ENCODE data around the gene CLEC16A.

CLEC16A gene

GRCh38 chr16:11020792-11021551, 76.6 kb downstream of the CLEC16A start:
- DNase-seq = no peak

DNA sequence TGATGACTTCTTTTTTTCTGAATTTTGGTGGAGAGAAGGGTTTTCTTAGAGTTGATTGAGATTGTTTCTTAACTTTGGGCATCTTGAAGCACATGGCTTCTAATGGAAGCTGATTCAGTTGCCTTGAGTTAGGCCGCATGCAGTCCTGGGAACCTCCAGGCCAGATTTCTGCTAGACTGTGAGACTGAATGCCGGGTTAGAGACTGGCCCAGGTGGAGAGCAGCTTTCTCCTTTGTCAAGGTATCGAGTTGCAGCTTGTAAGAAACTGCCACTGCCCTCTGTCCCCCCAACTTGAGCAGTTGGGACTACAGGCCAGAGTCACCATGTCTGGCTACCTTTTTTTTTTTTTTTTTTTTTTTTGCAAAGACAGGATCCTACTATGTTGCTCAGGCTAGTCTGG, 77.6 kb downstream of the CLEC16A start:
- no peak for DNase-seq

GRCh38 chr16:11023262-11024039, 79.1 kb downstream of the CLEC16A start:
- no peak for DNase-seq

DNA sequence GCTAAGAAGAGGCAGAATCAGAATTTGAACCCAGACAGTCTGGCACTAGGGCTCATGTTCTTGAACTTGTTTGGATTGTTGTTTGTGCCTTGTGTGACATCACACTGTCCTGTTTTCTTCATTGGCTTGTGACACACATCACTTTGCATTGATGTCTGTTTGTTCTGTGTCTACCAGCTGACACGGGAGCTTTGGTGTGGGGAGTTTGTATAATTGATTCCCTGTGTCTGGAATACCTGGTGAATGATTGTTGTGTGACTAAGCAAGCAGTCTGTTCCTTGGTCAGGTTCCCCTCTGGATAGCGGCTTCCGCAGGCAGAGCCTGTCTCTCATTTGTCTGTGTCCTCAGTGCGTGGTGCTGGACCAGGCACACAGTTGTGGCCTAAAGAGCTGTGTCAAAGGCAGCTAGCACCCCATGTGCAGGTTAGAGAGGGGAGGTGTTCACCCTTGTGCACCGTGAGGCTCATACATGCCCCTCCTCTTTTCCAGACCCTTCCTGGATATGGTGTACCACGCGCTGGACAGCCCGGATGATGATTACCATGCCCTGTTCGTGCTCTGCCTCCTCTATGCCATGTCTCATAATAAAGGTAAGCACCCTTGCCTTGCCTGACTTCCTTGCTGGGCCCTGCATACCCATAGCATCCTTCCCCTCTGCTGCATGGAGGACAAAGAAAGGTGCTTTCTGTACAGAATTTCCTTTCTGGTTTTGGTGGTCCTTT, 80.1 kb downstream of the CLEC16A start:
- no peak for DNase-seq

DNA sequence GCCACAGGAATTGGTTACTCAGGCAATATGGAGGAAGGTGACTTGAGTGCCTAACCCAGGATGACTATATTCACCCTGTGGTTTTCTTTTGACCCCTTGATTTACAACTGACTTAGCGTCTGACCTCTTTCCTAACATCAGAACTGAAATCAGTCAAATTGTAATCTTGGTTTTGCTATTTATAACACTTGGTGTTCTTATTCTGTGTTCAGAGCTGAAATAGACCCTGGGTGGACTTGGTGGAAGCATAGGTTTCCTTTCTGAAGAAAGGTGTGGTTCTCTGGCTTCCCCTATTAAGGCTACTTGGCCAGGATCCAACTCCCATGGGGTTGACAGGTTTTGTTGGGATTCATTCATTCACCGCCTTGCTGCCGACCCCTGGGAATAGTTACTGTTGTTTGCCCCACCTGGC, 80.8 kb downstream of the CLEC16A start:
- no peak for DNase-seq

DNA sequence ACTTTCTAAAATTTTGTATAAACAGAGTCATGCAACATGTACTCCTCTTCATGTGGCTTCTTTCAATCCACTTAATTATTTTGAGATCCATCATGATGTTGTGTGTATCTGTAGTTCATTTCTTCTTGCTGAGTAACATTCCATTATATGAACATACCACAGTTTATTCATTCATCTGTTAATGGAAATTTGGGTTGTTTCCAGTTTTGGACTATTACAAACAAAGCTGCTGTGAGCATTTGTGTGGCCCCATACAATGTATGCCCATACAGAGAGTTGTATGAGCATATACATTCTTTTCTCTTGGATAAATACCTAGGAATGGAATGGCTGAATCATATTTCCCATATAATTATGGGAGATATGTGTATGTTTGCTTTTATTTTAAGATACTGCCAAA, 85.6 kb downstream of the CLEC16A start:
- no peak for DNase-seq

DNA sequence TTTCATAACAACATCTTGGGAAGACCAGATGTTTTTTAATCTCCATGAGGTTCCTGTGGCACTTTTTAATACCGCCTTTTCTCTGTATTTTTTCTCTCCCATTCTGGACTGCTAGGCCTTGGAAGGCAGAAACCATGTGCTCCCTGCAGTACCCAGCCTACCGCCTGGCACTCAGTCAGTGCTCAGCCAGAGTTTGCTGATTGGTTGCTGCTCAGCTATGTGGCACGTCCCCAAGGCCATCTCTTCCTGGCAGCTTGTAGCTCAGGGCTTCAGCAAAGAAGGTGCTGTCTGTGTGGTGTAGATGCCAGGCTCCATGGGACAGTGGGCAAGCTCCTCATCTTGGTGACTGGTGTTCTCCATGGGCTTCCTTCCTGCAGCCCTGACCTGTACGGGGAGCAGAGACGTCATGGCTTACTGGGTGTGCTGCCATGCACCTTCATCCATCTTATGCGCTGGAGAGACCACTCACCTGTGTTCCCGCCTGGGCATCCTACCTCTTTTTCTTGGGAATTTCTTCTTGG, 86.7 kb downstream of the CLEC16A start:
- DNase-seq = no peak

DNA sequence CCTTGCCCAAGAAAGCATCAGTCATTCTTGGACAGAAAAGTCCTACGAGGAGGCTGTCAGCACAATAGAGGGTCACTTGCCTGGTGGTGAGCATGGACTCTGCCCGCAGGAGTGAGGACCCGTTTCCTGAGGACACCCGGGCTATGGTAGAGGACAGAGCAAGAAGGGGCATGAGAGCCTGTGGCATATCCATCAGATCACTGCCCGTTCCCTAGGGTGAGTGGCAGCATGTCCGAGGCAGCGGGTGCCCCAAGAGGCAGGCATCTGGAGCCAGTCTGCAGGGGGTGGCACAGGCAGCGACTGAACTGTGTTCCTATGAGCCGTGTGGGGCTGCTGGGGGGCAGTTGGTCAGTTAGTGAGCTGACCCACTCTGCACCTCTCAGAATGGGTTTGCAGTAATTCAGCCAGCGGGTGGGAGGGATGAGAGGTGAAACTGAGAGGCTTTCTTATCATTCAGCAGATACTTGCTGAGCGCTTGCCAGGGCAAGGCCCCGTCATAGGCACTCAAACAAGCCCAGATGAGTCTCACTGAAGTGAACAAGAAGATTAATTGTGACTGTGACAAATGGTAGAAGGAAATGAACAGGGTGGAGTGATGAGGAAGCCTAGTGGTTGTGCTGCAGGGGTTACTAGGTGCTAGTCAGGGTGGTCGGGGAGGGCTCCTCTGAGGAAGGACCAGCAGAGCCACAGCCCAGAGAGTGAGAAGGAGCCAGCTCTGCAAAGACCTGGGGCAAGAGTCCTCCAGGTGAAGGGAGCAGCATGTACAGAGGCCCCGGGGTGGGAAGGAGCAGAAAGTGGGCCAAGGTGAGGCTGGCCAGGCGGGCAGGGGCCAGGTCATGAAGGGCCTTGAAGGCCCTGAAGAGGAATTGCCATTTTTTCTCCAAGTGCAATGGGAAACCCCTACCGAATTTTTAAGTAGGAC, 87.9 kb downstream of the CLEC16A start:
- no peak for DNase-seq

- no peak for DNase-seq
These were observed 88.5 kb downstream of the CLEC16A start for GRCh38 chr16:11032922-11033291.

DNA sequence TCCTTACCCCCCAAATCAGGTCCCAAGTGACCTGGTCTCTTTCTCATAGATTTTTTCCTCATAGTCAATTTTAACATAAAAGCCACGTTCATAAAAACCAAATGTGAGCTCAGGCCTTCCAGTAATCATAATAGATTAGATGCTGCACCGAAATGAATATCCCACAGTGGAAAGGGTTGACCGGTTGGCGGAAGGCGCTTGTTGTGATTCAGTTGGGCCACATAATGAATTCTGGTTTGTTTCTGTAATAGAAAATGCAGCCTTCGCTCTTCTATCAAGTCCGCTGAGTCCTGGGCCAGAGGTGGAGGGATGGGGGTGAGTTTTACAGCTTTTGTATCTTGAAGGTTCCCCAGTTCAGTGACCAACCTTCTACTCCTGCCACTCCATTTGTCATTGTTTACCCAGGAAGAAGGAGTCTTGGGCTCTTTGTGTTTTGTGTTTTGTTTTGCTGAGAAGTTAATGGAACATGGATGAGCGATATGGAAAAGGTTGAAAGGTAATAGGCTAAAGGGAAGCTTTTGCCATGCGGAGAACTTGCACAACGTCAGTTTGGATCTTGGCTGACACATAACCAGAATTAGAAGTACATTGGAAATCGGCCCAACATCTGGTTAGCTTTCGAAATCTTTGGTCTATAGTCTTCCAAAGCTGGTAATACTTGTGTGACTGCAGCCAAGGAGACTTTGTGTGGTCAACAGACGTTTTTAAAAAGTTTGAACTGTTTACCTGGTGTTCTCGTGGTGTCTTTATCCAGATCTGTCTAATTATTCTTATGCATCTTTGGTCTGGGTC, 89.5 kb downstream of the CLEC16A start:
- no peak for DNase-seq

DNA sequence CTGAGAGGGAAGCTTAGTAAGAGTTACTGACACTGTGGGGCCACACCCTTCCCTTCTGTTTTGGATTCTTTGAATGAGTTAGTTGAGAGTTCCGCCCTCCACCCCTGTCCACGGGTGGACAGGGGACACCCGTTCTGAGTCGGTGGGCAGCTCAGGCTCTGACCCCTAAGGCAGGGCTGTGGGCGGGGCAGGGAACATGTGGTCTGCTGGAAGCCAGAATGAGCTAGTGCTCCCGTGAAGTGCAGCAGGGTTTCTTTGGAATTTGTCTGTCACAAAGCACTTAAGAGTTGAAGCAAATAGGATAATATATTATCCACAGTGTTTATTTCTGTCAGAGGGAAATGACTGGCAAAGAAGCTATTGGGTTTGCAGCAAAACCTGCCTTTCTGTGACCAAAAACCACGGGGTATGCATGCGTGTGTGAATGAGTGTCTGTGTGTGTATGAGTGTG, 90.1 kb downstream of the CLEC16A start:
- DNase-seq = no peak

- DNase-seq = no peak
These were observed 90.7 kb downstream of the CLEC16A start for GRCh38 chr16:11035096-11035495.

GRCh38 chr16:11036040-11036439, 91.7 kb downstream of the CLEC16A start:
- no peak for DNase-seq

- DNase-seq = no peak
These were observed 92.6 kb downstream of the CLEC16A start for GRCh38 chr16:11036868-11037410.

DNA sequence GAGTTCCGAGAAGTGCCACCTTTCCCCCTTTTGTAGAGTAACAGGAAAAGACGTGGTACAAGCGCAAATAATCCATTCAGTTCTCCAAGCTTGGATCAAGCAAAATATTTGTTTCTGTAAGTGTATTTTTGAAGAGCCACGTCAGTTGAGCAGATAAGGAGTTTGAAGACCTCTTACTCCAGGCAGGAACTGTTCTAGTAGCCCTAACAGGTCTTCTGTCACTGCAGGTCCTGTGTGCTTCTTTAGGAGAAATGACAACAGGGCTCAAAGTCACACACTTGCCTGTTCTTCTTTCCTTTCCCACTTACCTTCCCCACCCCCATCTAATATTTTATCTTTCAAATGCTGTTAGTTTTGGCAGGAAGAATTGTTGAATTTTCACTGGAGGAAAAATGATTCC, 93.9 kb downstream of the CLEC16A start:
- DNase-seq = no peak

DNA sequence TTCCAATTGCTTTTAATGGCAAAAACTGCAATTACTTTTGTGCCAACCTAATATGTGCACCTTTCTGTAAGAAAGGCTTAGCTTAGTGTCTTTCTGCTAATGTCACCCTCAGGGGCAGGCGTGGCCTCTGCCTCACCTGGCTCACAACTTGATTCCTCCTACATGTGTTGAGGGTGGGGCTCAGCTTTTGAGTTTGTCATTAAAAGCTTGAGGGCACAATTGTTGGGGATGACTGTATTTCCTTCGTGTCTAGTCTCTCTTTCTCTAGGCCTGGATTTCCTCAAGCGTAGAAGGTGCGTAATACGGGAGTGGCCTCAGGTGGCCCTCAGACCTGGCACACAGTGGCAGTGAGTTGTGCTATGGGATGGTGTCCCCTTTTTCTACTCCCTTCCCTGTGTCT, 94.4 kb downstream of the CLEC16A start:
- no peak for DNase-seq

DNA sequence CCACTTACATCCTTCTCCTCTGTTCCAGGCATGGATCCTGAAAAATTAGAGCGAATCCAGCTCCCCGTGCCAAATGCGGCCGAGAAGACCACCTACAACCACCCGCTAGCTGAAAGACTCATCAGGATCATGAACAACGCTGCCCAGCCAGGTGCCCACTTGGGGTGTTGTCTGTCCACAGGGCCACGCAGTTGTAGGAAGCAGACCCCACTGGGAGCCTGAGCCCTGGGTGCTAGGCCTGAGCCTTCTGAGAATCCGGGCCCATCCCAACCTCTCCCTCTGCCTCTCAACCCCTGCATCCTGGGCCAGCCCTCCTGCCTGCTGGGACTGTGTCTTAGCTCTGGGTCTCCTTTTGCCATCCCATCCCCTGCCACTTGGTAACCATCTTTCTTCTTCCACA, 95.4 kb downstream of the CLEC16A start:
- DNase-seq = no peak

GRCh38 chr16:11042191-11042590, 97.8 kb downstream of the CLEC16A start:
- peak; percentile 40 for DNase-seq

DNA sequence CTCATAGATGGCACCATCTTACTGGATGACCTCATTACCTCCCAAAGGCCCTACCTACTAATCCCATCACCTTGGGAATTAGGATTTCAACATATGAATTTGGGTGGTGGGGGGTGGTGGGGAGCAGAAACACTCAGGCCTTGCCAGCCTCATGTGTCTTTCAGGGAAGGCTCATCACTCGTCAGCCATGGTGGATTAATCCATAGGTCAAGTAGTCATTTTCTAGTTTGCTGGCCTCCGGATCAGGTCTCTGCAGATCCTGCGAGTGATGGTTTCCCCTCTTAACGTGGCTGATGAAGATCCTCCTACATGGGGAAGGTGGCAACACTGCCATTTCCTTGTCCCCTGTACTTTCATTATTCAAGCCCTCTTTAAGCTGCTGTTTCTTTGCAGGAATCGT, 101.1 kb downstream of the CLEC16A start:
- no peak for DNase-seq

GRCh38 chr16:11045846-11046245, 101.5 kb downstream of the CLEC16A start:
- no peak for DNase-seq

- DNase-seq = no peak
These were observed 102.1 kb downstream of the CLEC16A start for GRCh38 chr16:11046382-11046931.

All from DMS79 (cell line).